H1 (cell line): ENCODE data around the gene PTPRR. TPM values are rescaled to one million over a fixed set of nuclear protein-coding genes. Genes with fewer than 3 reads are reported as not detected.

Source experiments
- CTCF ChIA-PET: fragments of 300-600 bp; sonication (Branson Sonifier 250); formaldehyde crosslinking; loops from one replicate; lab custom pipeline; 2021; ENCODE audit not compliant: partially characterized antibody; lab: Charles Lee
- POLR2A ChIA-PET: fragments of 300-600 bp; sonication (Branson Sonifier 250); formaldehyde crosslinking; loops from one replicate; lab custom pipeline; 2021; ENCODE audit warnings: inconsistent platforms; ENCODE audit not compliant: partially characterized antibody; lab: Charles Lee
- DNase-seq, 2 experiments: peaks; one replicate each; pipeline versions ENCODE4 v3.0.0 to v3.0.0-alpha.2; 2010 to 2022; ENCODE audit warnings: low spot score in 2 of 2, low read depth in 1 of 2, mixed read lengths in 1 of 2
- FAIRE-seq: peaks from 2 replicates; lab custom pipeline; 2011; peaks lifted over from hg19 to GRCh38; lab: Jason Lieb, UNC
- H2AFZ ChIP-seq: 2 replicates; pipeline ENCODE4 v1.8.1; 2012; ENCODE audit warnings: low read length, inconsistent platforms
- H2AK5ac ChIP-seq: 2 replicates; pipeline ENCODE4 v1.6.1; 2013; ENCODE audit warnings: low read depth, low read length
- H2BK120ac ChIP-seq: replicated peaks from 2 replicates; pipeline ENCODE3; 2013; ENCODE audit warnings: low read depth, low read length, inconsistent platforms
- H2BK12ac ChIP-seq: 2 replicates; pipeline ENCODE4 v1.6.1; 2013; ENCODE audit warnings: low read depth, low read length
- H2BK15ac ChIP-seq: 2 replicates; pipeline ENCODE4 v1.6.1; 2013; ENCODE audit warnings: low read length
- H2BK20ac ChIP-seq: 2 replicates; pipeline ENCODE4 v1.6.1; 2013; ENCODE audit warnings: low read length
- H2BK5ac ChIP-seq: 2 replicates; pipeline ENCODE4 v1.6.1; 2013; ENCODE audit warnings: low read depth, low read length
- H3K14ac ChIP-seq: 2 replicates; pipeline ENCODE4 v1.6.1; 2013; ENCODE audit warnings: inconsistent platforms; ENCODE audit not compliant: insufficient read length
- H3K18ac ChIP-seq: 2 replicates; pipeline ENCODE4 v1.6.1; 2013; ENCODE audit warnings: low read length; ENCODE audit errors: extremely low read depth
- H3K23ac ChIP-seq: 2 replicates; pipeline ENCODE4 v1.6.1; 2013; ENCODE audit warnings: inconsistent platforms; ENCODE audit not compliant: insufficient read length
- H3K23me2 ChIP-seq: 2 replicates; pipeline ENCODE4 v1.6.1; 2013; ENCODE audit warnings: low read depth, low read length
- H3K27ac ChIP-seq: 2 replicates; pipeline ENCODE4 v1.6.1; 2011; ENCODE audit warnings: low read depth, low read length, inconsistent platforms
- H3K27me3 ChIP-seq, 4 experiments: replicated peaks in 1 of 4; 1 replicate in 1 of 4; 2 replicates in 3 of 4; pipeline versions ENCODE4 v1.6.1 to v1.8.1; 2011 to 2013; ENCODE audit warnings: low read length in 3 of 4, mild to moderate bottlenecking in 3 of 4, inconsistent platforms in 2 of 4, mixed read lengths in 2 of 4, moderate library complexity in 1 of 4; ENCODE audit not compliant: control insufficient read depth in 3 of 4, insufficient read depth in 3 of 4; ENCODE audit errors: extremely low read depth in 1 of 4
- H3K36me3 ChIP-seq, 4 experiments: 2 replicates each; pipeline versions ENCODE4 v1.6.1 to v1.8.1; 2011 to 2013; ENCODE audit warnings: mild to moderate bottlenecking in 4 of 4, low read length in 3 of 4, moderate library complexity in 2 of 4, control low read depth in 1 of 4, inconsistent platforms in 1 of 4; ENCODE audit not compliant: insufficient read depth in 4 of 4, control insufficient read depth in 2 of 4
- H3K4ac ChIP-seq: replicated peaks from 2 replicates; pipeline ENCODE3; 2013; ENCODE audit warnings: low read length, low read depth, mixed read lengths, inconsistent platforms; ENCODE audit not compliant: insufficient read length
- H3K4me1 ChIP-seq, 4 experiments: replicated peaks in 1 of 4; 1 replicate in 1 of 4; 2 replicates in 3 of 4; pipeline versions ENCODE4 v1.6.1 to v1.8.1; 2011 to 2013; ENCODE audit warnings: low read length in 3 of 4, inconsistent platforms in 2 of 4, mixed read lengths in 1 of 4; ENCODE audit not compliant: insufficient read depth in 4 of 4, control insufficient read depth in 3 of 4
- H3K4me2 ChIP-seq, 2 experiments: 2 replicates each; pipeline versions ENCODE4 v1.6.1 to v1.8.1; 2011 to 2013; ENCODE audit warnings: low read depth in 2 of 2, low read length in 2 of 2, control low read depth in 1 of 2, inconsistent platforms in 1 of 2, mild to moderate bottlenecking in 1 of 2; ENCODE audit not compliant: insufficient read depth in 1 of 2
- H3K4me3 ChIP-seq, 4 experiments: fragments of 200-600, 300-600 bp in 1 of 4; sonication (generic), shearing (Covaris generic), sonication (Bioruptor Twin) in 1 of 4; 2 replicates each; pipeline versions ENCODE4 v1.5.1 to v1.8.1; 2011 to 2016; ENCODE audit warnings: low read length in 4 of 4, low read depth in 3 of 4, control low read depth in 2 of 4, inconsistent platforms in 2 of 4, mild to moderate bottlenecking in 2 of 4, mixed read lengths in 1 of 4, moderate library complexity in 1 of 4; ENCODE audit not compliant: insufficient read depth in 2 of 4; ENCODE audit errors: extremely low read depth in 1 of 4
- H3K56ac ChIP-seq: replicated peaks from 2 replicates; pipeline ENCODE3; 2013; ENCODE audit warnings: low read depth, mild to moderate bottlenecking, mixed read lengths, low read length, inconsistent platforms; ENCODE audit not compliant: insufficient read length
- H3K79me1 ChIP-seq: 2 replicates; pipeline ENCODE4 v1.6.1; 2013; ENCODE audit warnings: low read depth, low read length, control low read depth
- H3K79me2 ChIP-seq, 2 experiments: 2 replicates each; pipeline versions ENCODE4 v1.6.1 to v1.8.1; 2012 to 2013; ENCODE audit warnings: low read length in 2 of 2, mild to moderate bottlenecking in 2 of 2, inconsistent platforms in 1 of 2; ENCODE audit not compliant: insufficient read depth in 2 of 2, control insufficient read depth in 1 of 2
- H3K9ac ChIP-seq, 4 experiments: replicated peaks in 1 of 4; 1 replicate in 1 of 4; 2 replicates in 3 of 4; pipeline versions ENCODE4 v1.6.1 to v1.8.1; 2011 to 2013; ENCODE audit warnings: low read depth in 3 of 4, low read length in 3 of 4, control low read depth in 2 of 4, mild to moderate bottlenecking in 2 of 4, moderate library complexity in 2 of 4, inconsistent platforms in 1 of 4; ENCODE audit errors: extremely low read depth in 1 of 4
- H3K9me3 ChIP-seq, 2 experiments: 2 replicates each; pipeline versions ENCODE4 v1.6.1 to v1.8.1; 2012 to 2013; ENCODE audit warnings: mild to moderate bottlenecking in 2 of 2, moderate library complexity in 2 of 2, control low read depth in 1 of 2, inconsistent platforms in 1 of 2, low read depth in 1 of 2, low read length in 1 of 2, mixed read lengths in 1 of 2; ENCODE audit not compliant: insufficient read depth in 2 of 2
- H4K20me1 ChIP-seq, 2 experiments: replicated peaks in 1 of 2; 2 replicates each; pipeline versions ENCODE3 to v1.8.1; 2011 to 2013; ENCODE audit warnings: inconsistent platforms in 2 of 2, low read length in 2 of 2, mild to moderate bottlenecking in 1 of 2; ENCODE audit not compliant: insufficient read depth in 2 of 2, control insufficient read depth in 1 of 2
- H4K5ac ChIP-seq: 2 replicates; pipeline ENCODE4 v1.6.1; 2013; ENCODE audit warnings: low read length, low read depth, mixed read lengths, inconsistent platforms; ENCODE audit not compliant: insufficient read length
- H4K8ac ChIP-seq: 2 replicates; pipeline ENCODE4 v1.8.0; 2013; ENCODE audit warnings: mild to moderate bottlenecking, moderate library complexity, low read length, inconsistent platforms; ENCODE audit not compliant: insufficient read depth; ENCODE audit errors: extremely low read depth
- H4K91ac ChIP-seq: replicated peaks from 2 replicates; pipeline ENCODE3; 2013; ENCODE audit warnings: low read length, mixed read lengths, inconsistent platforms; ENCODE audit not compliant: insufficient read length
- ASH2L ChIP-seq: fragments of 200-600, 300-600 bp; sonication (generic); IDR thresholded peaks from one replicate; pipeline ENCODE4 v1.7.1; 2017; ENCODE audit warnings: low read length
- BACH1 ChIP-seq: IDR thresholded peaks from 2 replicates; pipeline ENCODE4 v1.6.1; 2012; ENCODE audit warnings: low read length, improper control_type of control experiment
- BCL11A ChIP-seq, 2 experiments: IDR thresholded peaks; one replicate each; pipeline ENCODE4 v1.6.1; 2011; ENCODE audit warnings: low read depth in 2 of 2, low read length in 2 of 2, mild to moderate bottlenecking in 2 of 2
- BRCA1 ChIP-seq: IDR thresholded peaks from 2 replicates; pipeline ENCODE4 v1.6.1; 2012; ENCODE audit warnings: low read depth, low read length, improper control_type of control experiment
- CHD2 ChIP-seq: IDR thresholded peaks from 2 replicates; pipeline ENCODE4 v1.6.1; 2012; ENCODE audit warnings: low read length, improper control_type of control experiment
- HDAC6 ChIP-seq: IDR thresholded peaks from one replicate; pipeline ENCODE4 v1.7.1; 2012; ENCODE audit warnings: low read depth, mild to moderate bottlenecking, inconsistent platforms, low read length, moderate library complexity
- JUN ChIP-seq: IDR thresholded peaks from 2 replicates; pipeline ENCODE4 v1.6.1; 2011; ENCODE audit warnings: low read depth, mild to moderate bottlenecking, improper control_type of control experiment, low read length
- JUND ChIP-seq: IDR thresholded peaks from 2 replicates; pipeline ENCODE4 v1.6.1; 2011; ENCODE audit warnings: mild to moderate bottlenecking, improper control_type of control experiment, low read length
- KDM1A ChIP-seq: fragments of 200-600, 300-600 bp; sonication (generic); IDR thresholded peaks from 2 replicates; pipeline ENCODE4 v1.7.1; 2016; ENCODE audit warnings: mild to moderate bottlenecking, low read length, borderline replicate concordance
- KDM4A ChIP-seq: IDR thresholded peaks from one replicate; pipeline ENCODE4 v1.7.1; 2012; ENCODE audit warnings: low read depth, mild to moderate bottlenecking, moderate library complexity, low read length, inconsistent platforms; ENCODE audit not compliant: severe bottlenecking
- MAFK ChIP-seq: IDR thresholded peaks from 2 replicates; pipeline ENCODE4 v1.6.1; 2012; ENCODE audit warnings: low read depth, mild to moderate bottlenecking, improper control_type of control experiment, low read length
- PHF8 ChIP-seq: fragments of 200-600 bp; sonication (generic); conservative IDR thresholded peaks from 2 replicates; pipeline ENCODE4 v1.7.1; 2012; ENCODE audit warnings: low read depth, mild to moderate bottlenecking, inconsistent platforms, low read length, moderate library complexity
- SIN3A ChIP-seq, 2 experiments: IDR thresholded peaks in 1 of 2; conservative IDR thresholded peaks in 1 of 2; 2 replicates each; pipeline ENCODE4 v1.6.1; 2011 to 2012; ENCODE audit warnings: low read length in 2 of 2, improper control_type of control experiment in 1 of 2, low read depth in 1 of 2, mild to moderate bottlenecking in 1 of 2
- SIRT6 ChIP-seq: IDR thresholded peaks from one replicate; pipeline ENCODE4 v1.7.1; 2012; ENCODE audit warnings: low read length, inconsistent platforms
- SP1 ChIP-seq: IDR thresholded peaks from 2 replicates; pipeline ENCODE4 v1.6.1; 2011; ENCODE audit warnings: low read depth, low read length
- SUZ12 ChIP-seq: fragments of 200-600 bp; sonication (generic); IDR thresholded peaks from 2 replicates; pipeline ENCODE4 v1.6.1; 2012; ENCODE audit warnings: mild to moderate bottlenecking, inconsistent platforms, low read length, moderate library complexity, mixed read lengths
- WGBS, 2 experiments: shearing (Covaris generic) in 1 of 2; methylation state at CpG; one replicate each; pipeline versions ENCODE4 v1.1.6 to v1.1.7; 2013 to 2015; ENCODE audit warnings: low lambda C conversion rate in 2 of 2, mixed read lengths in 2 of 2, inconsistent platforms in 1 of 2, low coverage in 1 of 2, missing lambda C conversion rate in 1 of 2; ENCODE audit not compliant: insufficient replicate concordance in 2 of 2, insufficient coverage in 1 of 2, insufficient read length in 1 of 2; ENCODE audit errors: extremely low coverage in 1 of 2, missing lambda C conversion rate in 1 of 2; 5-methylcytosine and 5-hydroxymethylcytosine counted together
- polyA plus RNA-seq, 7 experiments: library from polyadenylated mRNA; depleted of rRNA in 3 of 7; stranded (reverse) in 5 of 7; unstranded in 2 of 7; fragments of >200 nt in 5 of 7; fragments of 200-250 nt in 2 of 7; gene quantifications; 1 replicate in 5 of 7; 2 replicates in 1 of 7; 4 replicates in 1 of 7; pipeline versions ENCODE4 v1.2.1 to v1.2.3, GENCODE V29; 2011 to 2013; ENCODE audit warnings: missing spikeins in 2 of 7, mixed read lengths in 2 of 7
- total RNA-seq: library from RNA; stranded (reverse); fragmentation: NEBNext Ultra II Directional; extraction: Animal tissue kit (Norgen Biotek cat#: 25700); gene quantifications from 2 replicates; pipeline ENCODE4 v1.2.1, GENCODE V29; 2021

PTPRR gene
- total and polyA plus RNA-seq, 2 of the 8 experiments (the other 6 are each of a cell fraction or from before 2014, with no cell fraction given) = 0.07 to 0.35 TPM

GRCh38 chr12:70756118-70756517 lies 164.4 kb downstream of the PTPRR start:
- H3K27ac ChIP-seq = no peak overlapping the region
- H3K79me1 ChIP-seq = no peaks in the 10 kb centered on the region
- H2BK20ac ChIP-seq = no peak overlapping the region
- no peaks in the 10 kb centered on the region for H3K23me2 ChIP-seq
- no peak overlapping the region for H3K14ac ChIP-seq
- H3K4me1 ChIP-seq = peaks cover 0 to 16% (median 2%) of the 10 kb centered on the region in 4 experiments; a peak in 3 of 7 replicates
- H3K9me3 ChIP-seq = no peaks in the 10 kb centered on the region
- no peak overlapping the region for H2BK5ac ChIP-seq
- H2BK120ac ChIP-seq = no peak overlapping the region
- H3K4me3 ChIP-seq = no peak overlapping the region
- 0 out of 2 replicates have a peak overlapping the region, but pooled peaks have one; percentile 46 for H2AFZ ChIP-seq
- ChIA-PET CTCF (interaction anchor here (0.6 to 1.6 kb wide), 4 partner anchors 81 to 614 kb away, joined by 3 to 5 read pairs (median 3); no protein-coding TSS in a partner anchor), POLR2A (no interaction called here)
- H3K9ac ChIP-seq = no peak overlapping the region
- H3K4ac ChIP-seq = no peak overlapping the region
- H2AK5ac ChIP-seq = no peak overlapping the region
- H4K91ac ChIP-seq = no peak overlapping the region
- peaks cover 0 to 1% (median 0%) of the 10 kb centered on the region in 4 experiments; a peak in 1 of 7 replicates for H3K27me3 ChIP-seq
- no peak overlapping the region for H3K4me2 ChIP-seq
- no peak overlapping the region for H3K18ac ChIP-seq
- H3K36me3 ChIP-seq = no peaks in the 10 kb centered on the region
- no peak overlapping the region for H3K23ac ChIP-seq
- no peak for DNase-seq
- no peak overlapping the region for H3K56ac ChIP-seq
- H4K5ac ChIP-seq = no peak overlapping the region
- FAIRE-seq = no peak
- H3K79me2 ChIP-seq = no peaks in the 10 kb centered on the region
- no peak overlapping the region for H2BK12ac ChIP-seq
- H4K20me1 ChIP-seq = no peaks in the 10 kb centered on the region
- no peak overlapping the region for H2BK15ac ChIP-seq
- WGBS, 2 experiments = 49% methylated on average over 2 of the region's 2 CpGs; no CpG with 5 or more reads in 1 of the 2 experiments
- no peak overlapping the region for H4K8ac ChIP-seq
- TF ChIP-seq BRCA1 = no peak
- no peak for TF ChIP-seq BCL11A (IDR thresholded peaks at IDR 0.05; ENCODE audit: low read depth in 2 of 2, low read length in 2 of 2)
- no peak for TF ChIP-seq SIN3A (conservative IDR thresholded peaks at IDR 0.05 in 1 of 2, IDR thresholded peaks at IDR 0.05 in 1 of 2; ENCODE audit: low read depth in 1 of 2, low read length in 2 of 2)
- no peak for TF ChIP-seq KDM4A
- no peak for TF ChIP-seq SP1
- no peak for TF ChIP-seq MAFK
- no peak for TF ChIP-seq KDM1A
- no peak for TF ChIP-seq JUN
- TF ChIP-seq CHD2 = no peak
- TF ChIP-seq ASH2L = no peak
- TF ChIP-seq PHF8 = no peak
- TF ChIP-seq JUND = no peak
- no peak for TF ChIP-seq HDAC6
- TF ChIP-seq BACH1 = no peak
- TF ChIP-seq SIRT6 = no peak
- no peak for TF ChIP-seq SUZ12
